ES-I3 (cell line): Measurements from ENCODE around the gene MDFI.

Source experiments
- H3K36me3 ChIP-seq: 2 replicates; pipeline ENCODE4 v1.6.1; 2013; ENCODE audit warnings: mild to moderate bottlenecking, low read length, control low read depth, moderate library complexity; ENCODE audit not compliant: insufficient read depth
- H3K4me1 ChIP-seq: 2 replicates; pipeline ENCODE4 v1.6.1; 2013; ENCODE audit warnings: mild to moderate bottlenecking, control low read depth, low read length; ENCODE audit not compliant: insufficient read depth
- H3K9ac ChIP-seq: 2 replicates; pipeline ENCODE4 v1.6.1; 2013; ENCODE audit warnings: low read depth, mild to moderate bottlenecking, low read length, moderate library complexity
- H3K9me3 ChIP-seq: 2 replicates; pipeline ENCODE4 v1.6.1; 2013; ENCODE audit warnings: mild to moderate bottlenecking, low read length, moderate library complexity; ENCODE audit not compliant: control insufficient read depth, insufficient read depth

MDFI gene

DNA sequence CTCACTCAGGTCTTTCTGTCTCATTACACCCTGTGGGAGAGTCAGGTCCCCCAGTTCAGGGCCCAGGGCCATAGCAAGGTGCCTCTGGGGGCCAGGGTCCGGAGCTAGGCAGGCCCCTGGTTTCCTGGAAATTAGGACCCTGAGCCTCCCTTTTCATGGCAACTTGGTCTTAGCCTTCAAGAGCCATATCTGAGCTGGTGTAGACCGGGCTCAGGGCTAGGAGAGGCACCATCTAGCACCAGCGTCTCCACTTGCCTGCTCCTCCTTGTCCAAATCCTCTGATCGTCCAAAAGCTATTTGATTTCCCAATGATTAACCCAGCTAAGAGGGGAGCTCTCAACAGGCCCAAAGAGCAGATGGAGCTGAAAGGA is 5.6 kb downstream of the MDFI start:
- no peaks in the 10 kb centered on the region; the same call in 1 of the 2 replicates for H3K36me3 ChIP-seq
- no peak overlapping the region for H3K9ac ChIP-seq
- no peaks in the 10 kb centered on the region for H3K9me3 ChIP-seq
- H3K4me1 ChIP-seq: peaks cover 38% of the 10 kb centered on the region

- H3K9me3 ChIP-seq: no peaks in the 10 kb centered on the region
- H3K36me3 ChIP-seq: no peaks in the 10 kb centered on the region; the same call in 1 of the 2 replicates
- no peak overlapping the region for H3K9ac ChIP-seq
- H3K4me1 ChIP-seq: peaks cover 38% of the 10 kb centered on the region
These were observed 6.1 kb downstream of the MDFI start for GRCh38 chr6:41644297-41644879.

DNA sequence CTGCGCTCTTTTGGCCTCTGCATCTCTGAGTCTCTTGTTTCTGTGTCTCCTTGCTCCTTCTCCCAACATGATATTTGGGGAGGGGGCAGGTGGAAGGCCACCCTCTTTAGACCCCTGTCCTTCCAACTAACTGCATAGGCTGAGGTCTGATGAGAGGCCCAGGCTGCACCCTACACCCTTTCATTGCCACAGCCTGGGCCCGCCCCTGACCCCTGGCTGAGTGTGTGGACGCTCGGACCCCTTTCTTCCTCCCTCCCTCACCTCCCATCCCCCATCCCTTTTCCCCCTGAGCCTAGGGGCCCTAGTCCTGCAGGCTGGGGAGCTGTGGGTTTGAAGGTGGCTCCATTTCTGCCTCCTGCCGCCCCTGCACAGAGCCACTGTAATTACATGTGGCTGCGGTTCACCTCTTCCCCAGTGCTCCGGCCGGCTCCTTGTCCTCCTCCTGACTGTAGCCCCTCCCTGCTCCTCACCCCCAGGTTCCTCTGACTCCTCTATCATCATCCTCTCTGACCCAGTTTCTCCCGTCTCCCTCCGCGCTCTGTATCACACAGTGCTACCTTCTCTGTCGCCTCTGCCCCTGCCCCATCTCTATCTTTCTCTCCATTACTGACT is 6.8 kb downstream of the MDFI start:
- no peaks in the 10 kb centered on the region for H3K9me3 ChIP-seq
- H3K9ac ChIP-seq: no peak overlapping the region
- peaks cover 38% of the 10 kb centered on the region for H3K4me1 ChIP-seq
- H3K36me3 ChIP-seq: no peaks in the 10 kb centered on the region; the same call in none of the 2 replicates

DNA sequence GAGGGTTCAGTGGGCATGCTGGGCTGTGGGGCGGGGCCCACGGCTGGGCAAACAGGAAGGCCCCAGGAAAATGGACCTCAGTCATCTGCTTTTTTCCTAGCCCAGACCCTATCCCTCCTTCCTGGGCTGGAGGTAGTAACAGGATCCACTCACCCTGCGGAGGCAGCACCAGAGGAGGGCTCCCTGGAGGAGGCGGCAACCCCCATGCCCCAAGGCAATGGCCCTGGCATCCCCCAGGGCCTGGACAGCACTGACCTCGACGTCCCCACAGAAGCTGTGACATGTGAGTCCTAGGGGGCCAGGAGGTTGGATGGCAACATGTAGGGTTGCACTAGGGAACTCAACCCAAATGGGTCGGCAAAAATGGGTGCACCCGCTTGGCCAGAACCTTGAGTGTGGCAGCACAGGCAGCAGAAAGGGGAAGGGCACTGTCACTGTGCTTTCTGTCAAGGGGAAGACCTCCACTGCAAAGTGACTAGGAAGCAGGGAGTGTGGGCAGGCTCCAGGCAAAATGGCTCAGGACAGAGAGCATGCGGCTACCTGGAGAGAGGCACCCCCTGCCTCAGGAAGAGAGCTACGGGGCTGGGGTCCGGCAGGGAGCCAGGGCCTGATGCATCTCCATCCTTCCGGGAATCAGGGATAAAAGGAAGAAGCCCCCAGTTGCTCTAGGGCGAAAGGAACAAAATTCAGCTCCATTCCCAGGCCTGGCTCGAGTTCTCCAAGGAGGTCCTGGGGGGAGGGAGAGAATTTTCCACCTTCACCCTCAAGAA is 7.9 kb downstream of the MDFI start:
- Histone ChIP-seq H3K9me3 (no peaks in the 10 kb centered on the region), H3K4me1 (peaks cover 33% of the 10 kb centered on the region), H3K9ac (no peak overlapping the region), H3K36me3 (no peaks in the 10 kb centered on the region; the same call in none of the 2 replicates)

- Histone ChIP-seq H3K36me3 (no peaks in the 10 kb centered on the region; the same call in none of the 2 replicates), H3K4me1 (peaks cover 32% of the 10 kb centered on the region), H3K9ac (no peak overlapping the region), H3K9me3 (no peaks in the 10 kb centered on the region)
These were observed 8.8 kb downstream of the MDFI start for GRCh38 chr6:41647061-41647511.

- Histone ChIP-seq H3K9me3 (no peaks in the 10 kb centered on the region), H3K4me1 (peaks cover 28% of the 10 kb centered on the region), H3K36me3 (no peaks in the 10 kb centered on the region; the same call in none of the 2 replicates), H3K9ac (no peak overlapping the region)
These were observed 9.9 kb downstream of the MDFI start for GRCh38 chr6:41648070-41648585.

GRCh38 chr6:41648921-41649320 is 10.7 kb downstream of the MDFI start:
- Histone ChIP-seq H3K9me3 (no peaks in the 10 kb centered on the region), H3K36me3 (no peaks in the 10 kb centered on the region; the same call in none of the 2 replicates), H3K9ac (no peak overlapping the region), H3K4me1 (peaks cover 23% of the 10 kb centered on the region)

DNA sequence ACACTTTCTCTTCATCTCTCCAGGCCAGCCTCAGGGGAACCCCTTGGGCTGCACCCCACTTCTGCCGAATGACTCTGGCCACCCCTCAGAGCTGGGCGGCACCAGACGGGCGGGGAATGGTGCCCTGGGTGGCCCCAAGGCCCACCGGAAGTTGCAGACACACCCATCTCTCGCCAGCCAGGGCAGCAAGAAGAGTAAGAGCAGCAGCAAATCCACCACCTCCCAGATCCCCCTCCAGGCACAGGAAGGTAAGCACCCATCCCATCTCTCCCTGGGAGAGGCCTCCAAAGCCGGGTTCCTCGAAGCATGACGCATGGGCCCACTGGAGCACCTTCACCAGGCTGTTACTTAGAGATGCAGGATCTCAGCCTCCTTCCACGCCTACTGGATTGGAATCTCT is 11.3 kb downstream of the MDFI start:
- Histone ChIP-seq H3K9ac (no peak overlapping the region), H3K4me1 (peaks cover 16% of the 10 kb centered on the region), H3K9me3 (no peaks in the 10 kb centered on the region), H3K36me3 (no peaks in the 10 kb centered on the region; the same call in none of the 2 replicates)

DNA sequence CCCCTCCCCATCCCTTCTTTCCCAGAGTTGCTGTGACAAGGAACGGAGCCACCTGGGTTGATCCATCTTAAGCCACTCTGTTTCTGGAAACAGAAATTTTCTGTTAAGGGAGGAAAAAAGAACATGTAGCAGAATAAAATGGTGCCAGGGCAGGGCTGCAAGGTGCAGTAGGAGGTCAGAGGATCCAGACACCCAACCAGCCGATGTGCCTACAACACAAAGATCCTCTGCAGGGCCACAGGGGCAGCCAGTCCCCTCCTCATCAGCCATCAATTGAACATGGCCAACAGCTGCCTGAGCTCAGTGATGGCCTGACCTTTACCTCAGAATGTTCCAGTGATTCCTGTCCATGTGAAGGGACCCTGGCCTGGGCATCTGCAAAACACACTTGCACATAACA is 11.9 kb downstream of the MDFI start:
- Histone ChIP-seq H3K9ac (no peak overlapping the region), H3K9me3 (no peaks in the 10 kb centered on the region), H3K36me3 (no peaks in the 10 kb centered on the region; the same call in none of the 2 replicates), H3K4me1 (peaks cover 11% of the 10 kb centered on the region)

DNA sequence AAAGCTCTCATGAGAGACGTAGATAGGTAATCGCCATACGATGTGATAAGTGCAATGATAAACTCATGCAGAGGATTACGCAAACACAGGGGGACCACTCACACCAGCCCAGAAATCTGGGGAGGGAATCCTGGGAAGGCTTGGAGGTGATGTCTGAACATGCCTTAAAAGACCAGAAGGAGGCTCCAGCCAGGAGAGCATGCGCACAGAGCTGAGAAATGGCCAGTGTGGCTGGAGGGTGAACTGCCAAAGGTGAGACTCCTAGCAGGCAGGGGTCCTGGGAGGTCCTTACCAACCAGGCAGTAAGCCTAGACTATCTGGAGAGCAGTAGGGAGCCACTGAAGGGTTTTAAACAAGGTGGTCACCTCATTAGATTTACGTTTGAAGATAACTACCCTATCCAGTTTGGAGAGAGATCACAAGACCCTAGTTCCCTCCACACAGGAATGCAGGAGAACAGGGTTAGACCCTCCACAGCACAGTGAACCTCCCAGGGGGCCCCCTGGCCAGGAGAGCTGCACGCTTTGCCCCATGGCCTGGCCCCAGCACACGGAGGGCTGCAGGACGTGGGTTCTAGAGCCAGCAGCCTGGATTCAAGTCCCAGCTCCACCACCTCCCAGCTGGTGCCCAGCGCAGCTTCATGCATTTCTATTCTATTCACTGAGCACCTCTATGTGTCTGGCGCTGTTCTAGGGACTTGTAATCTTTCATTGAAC is 13.1 kb downstream of the MDFI start:
- Histone ChIP-seq H3K9ac (no peak overlapping the region), H3K9me3 (no peaks in the 10 kb centered on the region), H3K4me1 (peaks cover 12% of the 10 kb centered on the region), H3K36me3 (no peaks in the 10 kb centered on the region; the same call in none of the 2 replicates)

- Histone ChIP-seq H3K9ac (no peak overlapping the region), H3K4me1 (peaks cover 13% of the 10 kb centered on the region), H3K9me3 (no peaks in the 10 kb centered on the region), H3K36me3 (no peaks in the 10 kb centered on the region; the same call in 1 of the 2 replicates)
These were observed 13.8 kb downstream of the MDFI start for GRCh38 chr6:41651962-41652657.

- no peaks in the 10 kb centered on the region for H3K9me3 ChIP-seq
- no peak overlapping the region for H3K9ac ChIP-seq
- peaks cover 13% of the 10 kb centered on the region for H3K4me1 ChIP-seq
- no peaks in the 10 kb centered on the region; the same call in 1 of the 2 replicates for H3K36me3 ChIP-seq
These were observed 14.8 kb downstream of the MDFI start for GRCh38 chr6:41652866-41653652.

DNA sequence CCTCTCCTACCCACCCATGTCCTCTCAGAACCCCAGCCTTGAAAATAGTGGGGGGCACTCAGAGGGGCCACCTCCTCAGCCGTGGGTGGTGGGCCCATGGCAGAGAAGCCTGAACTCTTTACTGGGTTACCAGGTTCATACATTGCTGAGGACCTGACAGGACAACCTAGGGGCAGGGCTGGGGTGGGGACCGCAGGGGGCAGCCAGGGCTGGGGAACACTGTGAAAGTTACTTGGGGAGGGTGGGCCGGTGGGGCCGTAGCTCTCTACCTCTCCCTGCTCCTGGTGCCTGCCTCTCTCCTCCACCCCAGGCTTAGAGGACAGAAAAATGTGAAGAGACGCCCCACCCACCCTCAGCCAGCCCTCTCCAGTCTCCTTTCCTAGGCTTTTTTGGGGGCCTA is 15.4 kb downstream of the MDFI start:
- no peaks in the 10 kb centered on the region; the same call in 1 of the 2 replicates for H3K36me3 ChIP-seq
- no peaks in the 10 kb centered on the region for H3K9me3 ChIP-seq
- H3K4me1 ChIP-seq: peaks cover 13% of the 10 kb centered on the region
- no peak overlapping the region for H3K9ac ChIP-seq
